IPS-20b (cell line): ENCODE results near the gene ADPRHL1.

Experiments
- H3K27ac ChIP-seq: one replicate; pipeline ENCODE4 v1.5.1; 2013; ENCODE audit warnings: low read length
- H3K27me3 ChIP-seq: 2 replicates; pipeline ENCODE4 v1.6.1; 2013; ENCODE audit warnings: mild to moderate bottlenecking, low read length, inconsistent platforms; ENCODE audit not compliant: insufficient read depth
- H3K36me3 ChIP-seq: 2 replicates; pipeline ENCODE4 v1.6.1; 2013; ENCODE audit warnings: low read depth, mild to moderate bottlenecking, inconsistent platforms, low read length, moderate library complexity; ENCODE audit not compliant: insufficient read depth
- H3K4me1 ChIP-seq: 2 replicates; pipeline ENCODE4 v1.6.1; 2013; ENCODE audit warnings: mild to moderate bottlenecking, control low read depth, inconsistent platforms, low read length, moderate library complexity; ENCODE audit not compliant: insufficient read depth
- H3K4me3 ChIP-seq: 2 replicates; pipeline ENCODE4 v1.5.1; 2013; ENCODE audit warnings: mild to moderate bottlenecking, low read length, inconsistent platforms
- H3K9ac ChIP-seq: 2 replicates; pipeline ENCODE4 v1.6.1; 2013; ENCODE audit warnings: low read depth, mild to moderate bottlenecking, inconsistent platforms, low read length, moderate library complexity
- H3K9me3 ChIP-seq: 2 replicates; pipeline ENCODE4 v1.6.1; 2013; ENCODE audit warnings: mild to moderate bottlenecking, low read depth, low read length, inconsistent platforms; ENCODE audit not compliant: insufficient read depth

ADPRHL1 gene

DNA sequence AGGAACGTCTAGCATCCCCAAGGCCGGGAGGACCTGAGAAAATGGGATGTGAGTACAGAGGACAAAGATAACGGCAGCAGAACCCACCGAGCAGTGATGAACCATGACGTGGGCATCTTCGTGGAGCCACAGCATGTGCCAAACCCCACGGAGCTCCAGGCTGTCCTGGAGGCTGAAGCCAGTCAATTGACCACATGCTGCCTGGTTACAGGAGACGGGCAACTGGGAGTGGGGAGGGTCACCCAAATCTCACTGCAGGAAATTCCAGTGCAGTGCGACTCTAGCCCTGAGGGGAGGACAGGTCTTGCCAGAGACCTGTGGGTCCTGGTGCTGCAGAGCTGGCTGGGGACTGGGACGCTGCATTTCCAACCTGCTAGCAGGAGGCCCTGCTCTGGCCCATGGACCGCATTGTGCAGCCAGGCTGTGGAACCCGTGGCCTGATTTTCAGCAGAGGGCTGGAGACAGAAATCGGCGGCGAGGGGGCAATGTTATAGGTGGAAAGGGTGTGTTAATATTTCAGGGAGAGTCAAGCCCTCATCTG lies 86.2 kb downstream of the ADPRHL1 start:
- no peak overlapping the region for H3K27ac ChIP-seq
- no peak overlapping the region for H3K9ac ChIP-seq
- no peaks in the 10 kb centered on the region for H3K36me3 ChIP-seq
- no peak overlapping the region for H3K4me3 ChIP-seq
- no peaks in the 10 kb centered on the region; the same call in 1 of the 2 replicates for H3K4me1 ChIP-seq
- no peaks in the 10 kb centered on the region for H3K9me3 ChIP-seq
- H3K27me3 ChIP-seq = no peaks in the 10 kb centered on the region

GRCh38 chr13:113365971-113366588 lies 87.2 kb downstream of the ADPRHL1 start:
- Histone ChIP-seq H3K27me3 (no peaks in the 10 kb centered on the region), H3K36me3 (peaks cover 6% of the 10 kb centered on the region; the same call in 1 of the 2 replicates), H3K4me3 (no peak overlapping the region), H3K27ac (no peak overlapping the region), H3K4me1 (peaks cover 4% of the 10 kb centered on the region; the same call in 1 of the 2 replicates), H3K9me3 (no peaks in the 10 kb centered on the region), H3K9ac (no peak overlapping the region)

GRCh38 chr13:113365583-113365970 lies 87.7 kb downstream of the ADPRHL1 start:
- Histone ChIP-seq H3K36me3 (peaks cover 11% of the 10 kb centered on the region; the same call in 1 of the 2 replicates), H3K27ac (no peak overlapping the region), H3K4me3 (no peak overlapping the region), H3K4me1 (peaks cover 4% of the 10 kb centered on the region; the same call in 1 of the 2 replicates), H3K9me3 (no peaks in the 10 kb centered on the region), H3K27me3 (no peaks in the 10 kb centered on the region), H3K9ac (no peak overlapping the region)

DNA sequence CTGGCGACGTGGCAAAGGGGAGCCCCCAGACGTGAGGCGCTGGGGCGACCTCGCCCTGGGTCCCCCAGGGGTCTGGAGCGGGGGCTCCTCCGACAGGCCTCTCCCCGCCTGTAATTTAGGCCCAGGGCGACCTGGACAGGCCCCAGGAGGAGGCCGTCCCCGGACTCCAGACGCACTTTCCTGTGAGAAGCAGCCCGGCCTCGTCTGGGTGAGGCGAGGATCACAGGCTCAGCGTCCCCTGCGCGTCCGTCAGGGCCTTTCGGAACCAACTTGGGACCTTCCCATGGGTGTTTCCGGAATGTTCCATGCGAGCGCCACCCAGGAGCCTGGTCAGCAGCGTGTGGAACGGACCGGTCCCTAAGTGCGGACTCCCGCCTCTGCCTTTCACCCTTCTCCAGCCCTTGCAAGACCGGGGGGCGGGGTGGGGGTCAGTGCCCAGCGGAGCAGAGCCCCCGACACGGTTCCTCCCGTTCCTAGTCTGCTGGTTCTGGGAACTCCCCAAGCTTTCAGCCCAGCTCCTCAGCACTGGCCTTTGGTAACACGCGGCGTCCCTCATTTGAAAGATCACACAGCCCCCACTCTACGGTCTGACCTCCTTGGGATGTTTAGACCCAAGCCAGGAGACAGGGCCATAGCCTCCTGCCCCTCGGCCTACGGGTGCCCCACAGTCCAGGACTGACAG lies 88.2 kb downstream of the ADPRHL1 start:
- Histone ChIP-seq H3K27ac (no peak overlapping the region), H3K27me3 (no peaks in the 10 kb centered on the region), H3K36me3 (peaks cover 16% of the 10 kb centered on the region; the same call in 1 of the 2 replicates), H3K4me1 (peaks cover 5% of the 10 kb centered on the region; the same call in 1 of the 2 replicates), H3K4me3 (no peak overlapping the region), H3K9ac (peak overlapping the region; percentile 30; the same call in 1 of the 2 replicates), H3K9me3 (no peaks in the 10 kb centered on the region)

- Histone ChIP-seq H3K36me3 (peaks cover 22% of the 10 kb centered on the region; the same call in 1 of the 2 replicates), H3K9ac (peak overlapping the region; percentile 30; the same call in 1 of the 2 replicates), H3K4me1 (peaks cover 5% of the 10 kb centered on the region; the same call in 1 of the 2 replicates), H3K4me3 (peak overlapping the region; percentile 35; the same call in 1 of the 2 replicates), H3K9me3 (no peaks in the 10 kb centered on the region), H3K27ac (no peak overlapping the region), H3K27me3 (no peaks in the 10 kb centered on the region)
Measured at GRCh38 chr13:113364311-113364889, 88.9 kb downstream of the ADPRHL1 start.

GRCh38 chr13:113361406-113361805 lies 91.9 kb downstream of the ADPRHL1 start:
- Histone ChIP-seq H3K27me3 (no peaks in the 10 kb centered on the region), H3K36me3 (peaks cover 36% of the 10 kb centered on the region; the same call in 1 of the 2 replicates), H3K4me3 (no peak overlapping the region; the same call in 1 of the 2 replicates), H3K9ac (peak overlapping the region; percentile 58; the same call in 1 of the 2 replicates), H3K27ac (peak overlapping the region; percentile 62), H3K9me3 (no peaks in the 10 kb centered on the region), H3K4me1 (peaks cover 5% of the 10 kb centered on the region; the same call in 1 of the 2 replicates)

GRCh38 chr13:113360446-113360845 lies 92.8 kb downstream of the ADPRHL1 start:
- Histone ChIP-seq H3K9me3 (no peaks in the 10 kb centered on the region), H3K36me3 (peaks cover 41% of the 10 kb centered on the region; the same call in 1 of the 2 replicates), H3K9ac (no peak overlapping the region), H3K27ac (no peak overlapping the region), H3K27me3 (no peaks in the 10 kb centered on the region), H3K4me3 (no peak overlapping the region), H3K4me1 (peaks cover 5% of the 10 kb centered on the region; the same call in 1 of the 2 replicates)

GRCh38 chr13:113359571-113359970 lies 93.7 kb downstream of the ADPRHL1 start:
- Histone ChIP-seq H3K27ac (no peak overlapping the region), H3K9ac (no peak overlapping the region), H3K9me3 (no peaks in the 10 kb centered on the region), H3K36me3 (peaks cover 48% of the 10 kb centered on the region), H3K4me3 (no peak overlapping the region), H3K27me3 (no peaks in the 10 kb centered on the region), H3K4me1 (peaks cover 5% of the 10 kb centered on the region; the same call in 1 of the 2 replicates)

GRCh38 chr13:113358653-113359190 lies 94.6 kb downstream of the ADPRHL1 start:
- Histone ChIP-seq H3K4me1 (peaks cover 5% of the 10 kb centered on the region; the same call in 1 of the 2 replicates), H3K4me3 (no peak overlapping the region), H3K9me3 (no peaks in the 10 kb centered on the region), H3K27ac (no peak overlapping the region), H3K9ac (no peak overlapping the region), H3K27me3 (no peaks in the 10 kb centered on the region), H3K36me3 (peaks cover 53% of the 10 kb centered on the region)

- Histone ChIP-seq H3K4me1 (peaks cover 5% of the 10 kb centered on the region; the same call in 1 of the 2 replicates), H3K27me3 (no peaks in the 10 kb centered on the region), H3K27ac (no peak overlapping the region), H3K9ac (no peak overlapping the region), H3K36me3 (peaks cover 59% of the 10 kb centered on the region), H3K9me3 (no peaks in the 10 kb centered on the region), H3K4me3 (no peak overlapping the region)
Measured at GRCh38 chr13:113357529-113357928, 95.8 kb downstream of the ADPRHL1 start.

DNA sequence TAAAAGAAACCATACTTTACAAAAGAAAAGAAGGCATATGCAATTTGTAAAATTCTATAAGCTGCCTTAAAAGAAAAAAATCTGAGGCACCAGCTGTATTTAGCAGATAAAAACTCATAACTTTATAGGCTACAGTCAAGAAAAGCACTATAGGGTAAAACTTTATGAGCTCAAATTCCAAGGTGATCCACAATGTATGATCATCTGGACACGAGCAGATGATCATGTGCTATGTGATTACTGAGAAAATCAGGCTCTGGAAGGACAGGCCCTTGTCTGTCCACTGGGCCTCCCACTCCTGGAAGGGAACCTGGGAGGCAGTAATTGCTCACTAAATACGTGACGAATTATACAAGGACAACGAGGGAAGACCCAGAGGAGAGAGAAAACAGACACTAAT lies 96.7 kb downstream of the ADPRHL1 start:
- Histone ChIP-seq H3K4me1 (peaks cover 5% of the 10 kb centered on the region; the same call in 1 of the 2 replicates), H3K9ac (no peak overlapping the region), H3K27me3 (no peaks in the 10 kb centered on the region), H3K4me3 (no peak overlapping the region), H3K9me3 (no peaks in the 10 kb centered on the region), H3K36me3 (peaks cover 62% of the 10 kb centered on the region), H3K27ac (no peak overlapping the region)
